ENCODE data around the gene PCNX2.

- TF ChIP-seq EZH2 (IDR thresholded peaks at IDR 0.05; ENCODE audit: insufficient read depth, poor library complexity, severe bottlenecking) (no peak), EZH2phosphoT487 (IDR thresholded peaks at IDR 0.05; ENCODE audit: insufficient read depth, low read depth) (no peak)
These were observed 180.7 kb downstream of the PCNX2 start for GRCh38 chr1:233114860-233115259.

Data from GM23248 (cell line).